CD4-positive, alpha-beta T cell (primary cell): ENCODE data around the gene EGFLAM. TPM values are rescaled to one million over a fixed set of nuclear protein-coding genes. Genes with fewer than 3 reads are reported as not detected.

Experiments used
- ATAC-seq: fragments of 200-7000 bp; cut with Tn5 transposase; one replicate; pipeline ENCODE4 v1.10.0; 2022; ENCODE audit warnings: mild to moderate bottlenecking; ENCODE audit not compliant: poor library complexity
- CTCF ChIA-PET: fragments of 350-600 bp; sonication (Branson Sonifier 250); formaldehyde crosslinking; loops from one replicate; lab custom pipeline; 2021; ENCODE audit warnings: antibody characterized with exemption, inconsistent platforms; lab: Charles Lee
- POLR2A ChIA-PET: fragments of 350-600 bp; sonication (Branson Sonifier 250); formaldehyde crosslinking; loops from one replicate; lab custom pipeline; 2021; ENCODE audit warnings: antibody characterized with exemption, inconsistent platforms; lab: Charles Lee
- DNase-seq, 14 experiments: peaks; one replicate each; pipeline ENCODE4 v3.0.0-alpha.2; 2013 to 2020; ENCODE audit warnings: mixed read lengths in 2 of 14
- H3K27ac ChIP-seq, 2 donors: one replicate each; pipeline versions ENCODE4 v1.5.1 to v1.7.0; 2013; ENCODE audit warnings: low read length in 2 of 2, low read depth in 1 of 2, mild to moderate bottlenecking in 1 of 2
- H3K27me3 ChIP-seq, 2 experiments: 1 replicate in 1 of 2; 2 replicates in 1 of 2; pipeline versions ENCODE4 v1.6.1 to v1.7.0; 2013; ENCODE audit warnings: low read length in 2 of 2, control low read depth in 1 of 2, mild to moderate bottlenecking in 1 of 2, moderate library complexity in 1 of 2; ENCODE audit not compliant: insufficient read depth in 2 of 2, control insufficient read depth in 1 of 2
- H3K36me3 ChIP-seq: one replicate; pipeline ENCODE4 v1.6.1; 2013; ENCODE audit warnings: low read length, control low read depth; ENCODE audit not compliant: insufficient read depth
- H3K4me1 ChIP-seq: one replicate; pipeline ENCODE4 v1.6.1; 2013; ENCODE audit warnings: low read length, control low read depth; ENCODE audit not compliant: insufficient read depth
- H3K4me3 ChIP-seq: one replicate; pipeline ENCODE4 v1.5.1; 2013; ENCODE audit warnings: mild to moderate bottlenecking, low read length, moderate library complexity
- H3K9me3 ChIP-seq, 2 experiments: 1 replicate in 1 of 2; 2 replicates in 1 of 2; pipeline versions ENCODE4 v1.6.1 to v1.7.0; 2013; ENCODE audit warnings: low read length in 2 of 2, mild to moderate bottlenecking in 2 of 2, control low read depth in 1 of 2, moderate library complexity in 1 of 2; ENCODE audit not compliant: control insufficient read depth in 1 of 2, insufficient read depth in 1 of 2
- H3K27ac Mint-ChIP-seq: one replicate; pipeline ENCODE4 v1.8.0; 2020; ENCODE audit warnings: mixed read lengths
- H3K27me3 Mint-ChIP-seq: one replicate; pipeline ENCODE4 v1.8.0; 2021; ENCODE audit warnings: mixed read lengths
- H3K36me3 Mint-ChIP-seq: one replicate; pipeline ENCODE4 v1.8.0; 2021; ENCODE audit warnings: low read depth, mixed read lengths
- H3K4me1 Mint-ChIP-seq: one replicate; pipeline ENCODE4 v1.8.0; 2021; ENCODE audit warnings: low read depth, mixed read lengths
- H3K4me3 Mint-ChIP-seq: one replicate; pipeline ENCODE4 v1.8.0; 2020; ENCODE audit warnings: mild to moderate bottlenecking, mixed read lengths
- H3K9me3 Mint-ChIP-seq: one replicate; pipeline ENCODE4 v1.8.0; 2020; ENCODE audit warnings: mixed read lengths
- CTCF ChIP-seq: fragments of 200-600 bp; IDR thresholded peaks from one replicate; pipeline ENCODE4 v1.8.0; 2022; ENCODE audit warnings: antibody characterized with exemption, mild to moderate bottlenecking
- intact Hi-C, 2 experiments: fragments of 100-400 bp; cut with DNase I in 1 of 2; cut with micrococcal nuclease in 1 of 2; formaldehyde crosslinking; loops; one replicate each; pipeline versions ENCODE4 v1.15.1 to v1.9.0; 2023 to 2025; cut with DNase I, micrococcal nuclease
- total RNA-seq, 174 experiments: library from RNA in 2 of 174; stranded (reverse) in 2 of 174; gene quantifications; one replicate each; pipeline ENCODE4 v1.2.3 and lab custom pipeline; 2021 to 2026

The EGFLAM gene
- total RNA-seq, 2 experiments from 2014 or later = not detected

DNA sequence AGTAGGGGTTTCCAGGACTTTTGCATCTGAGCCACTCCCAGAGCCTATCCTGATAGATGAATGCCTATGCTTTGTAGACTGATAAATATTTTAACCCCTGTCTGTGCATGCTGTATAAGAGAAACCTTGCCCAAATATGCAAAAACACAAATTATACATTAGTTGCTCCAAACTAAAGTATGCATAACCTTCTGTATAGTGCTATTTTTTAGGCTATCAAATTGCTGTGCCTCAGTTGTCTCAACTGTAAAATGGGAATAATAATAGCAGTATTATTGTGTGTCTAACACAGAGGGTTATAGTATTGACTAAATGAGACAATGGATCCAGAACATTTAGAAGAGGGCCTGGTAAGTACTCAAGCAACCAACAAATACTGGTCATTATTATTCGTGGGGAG lies 180.4 kb downstream of the EGFLAM start:
- no peak overlapping the region for H3K27ac ChIP-seq
- Mint-ChIP-seq H3K9me3 (no peaks in the 10 kb centered on the region), H3K4me3 (no peak overlapping the region), H3K27me3 (peaks cover 64% of the 10 kb centered on the region), H3K4me1 (no peaks in the 10 kb centered on the region), H3K36me3 (no peaks in the 10 kb centered on the region), H3K27ac (no peak overlapping the region)
- ChIA-PET CTCF (no interaction called here), POLR2A (no interaction called here)
- no peak for TF ChIP-seq CTCF
- no peaks in the 10 kb centered on the region for H3K4me1 ChIP-seq
- ATAC-seq (no peak), DNase-seq (no peak)
- intact Hi-C loops = no loop called here
- H3K9me3 ChIP-seq = no peaks in the 10 kb centered on the region
- H3K27me3 ChIP-seq = peaks cover 14 to 35% of the 10 kb centered on the region in 2 experiments
- no peaks in the 10 kb centered on the region for H3K36me3 ChIP-seq
- H3K4me3 ChIP-seq = no peak overlapping the region

DNA sequence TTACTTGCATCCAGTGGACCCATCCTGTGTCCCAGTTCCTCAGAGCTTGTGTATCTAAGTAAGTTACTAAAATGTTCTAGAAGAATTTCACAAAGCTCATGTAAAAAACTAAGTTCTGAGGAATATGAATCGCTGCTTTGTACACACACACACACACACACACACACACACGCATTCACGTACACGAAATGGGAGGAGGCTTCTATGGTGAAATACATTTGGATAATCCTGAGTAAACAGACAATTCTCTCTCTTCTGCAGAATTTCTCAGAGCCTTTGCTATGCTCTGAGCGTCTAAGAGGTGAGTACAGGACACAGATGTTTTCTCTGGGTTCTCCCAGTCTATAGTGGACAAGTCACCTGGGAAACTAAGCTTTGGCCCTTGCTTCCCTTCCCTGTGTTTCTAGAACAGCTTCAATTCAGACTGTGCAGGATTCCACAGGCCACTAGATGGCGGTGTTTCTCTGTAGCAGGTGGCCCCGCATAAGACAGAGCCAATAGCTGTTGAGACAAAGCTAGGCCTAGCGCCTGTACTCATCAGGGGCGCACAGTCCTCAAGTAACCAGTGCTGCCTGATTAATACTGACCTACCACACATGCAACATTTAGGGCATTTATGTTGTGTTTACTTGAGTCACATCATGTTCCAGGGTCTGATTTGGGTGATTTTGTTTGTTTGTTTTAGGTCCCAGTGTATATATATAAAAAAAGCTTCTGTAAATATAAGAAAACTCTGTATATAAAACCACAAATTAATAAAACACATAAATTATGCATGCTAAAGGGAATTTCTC lies 183.3 kb downstream of the EGFLAM start:
- Mint-ChIP-seq H3K27ac (no peak overlapping the region), H3K36me3 (no peaks in the 10 kb centered on the region), H3K4me1 (no peaks in the 10 kb centered on the region), H3K4me3 (no peak overlapping the region), H3K9me3 (no peaks in the 10 kb centered on the region), H3K27me3 (peaks cover 59% of the 10 kb centered on the region)
- peak; percentile 99 for ATAC-seq
- Histone ChIP-seq H3K27ac (no peak overlapping the region), H3K36me3 (no peaks in the 10 kb centered on the region), H3K27me3 (peaks cover 19 to 25% of the 10 kb centered on the region in 2 experiments), H3K9me3 (peaks cover 0 to 3% of the 10 kb centered on the region in 2 experiments), H3K4me1 (no peaks in the 10 kb centered on the region), H3K4me3 (no peak overlapping the region)
- TF ChIP-seq CTCF = peak; percentile 94
- peak; percentile 63 to 87 (median 72) for DNase-seq
- CTCF ChIA-PET = interaction anchor here (0.5 to 2.0 kb wide), 25 partner anchors 9 to 1131 kb away, joined by 3 to 22 read pairs (median 5); no protein-coding TSS in a partner anchor
- POLR2A ChIA-PET = interaction anchor here (0.6 to 1.3 kb wide), 2 partner anchors 10 to 12 kb away, joined by 3 to 15 read pairs; no protein-coding TSS in a partner anchor
- intact Hi-C loops = loop anchor here (1.0 to 5.0 kb wide), 5 partner anchors 110 to 1129 kb away; no protein-coding TSS in a partner anchor

- no peak for ATAC-seq
- ChIA-PET CTCF (interaction anchor here (0.5 to 2.0 kb wide), 23 partner anchors 9 to 1105 kb away, joined by 3 to 22 read pairs (median 6); no protein-coding TSS in a partner anchor), POLR2A (interaction anchor here (1.3 kb wide), 1 partner anchor 12 kb away, joined by 15 read pairs; no protein-coding TSS in a partner anchor)
- Histone ChIP-seq H3K4me1 (no peaks in the 10 kb centered on the region), H3K4me3 (no peak overlapping the region), H3K9me3 (peaks cover 0 to 3% of the 10 kb centered on the region in 2 experiments), H3K27ac (no peak overlapping the region), H3K27me3 (peaks cover 15 to 22% of the 10 kb centered on the region in 2 experiments), H3K36me3 (no peaks in the 10 kb centered on the region)
- Mint-ChIP-seq H3K4me3 (no peak overlapping the region), H3K27ac (no peak overlapping the region), H3K36me3 (no peaks in the 10 kb centered on the region), H3K4me1 (no peaks in the 10 kb centered on the region), H3K9me3 (no peaks in the 10 kb centered on the region), H3K27me3 (peaks cover 59% of the 10 kb centered on the region)
- no peak for TF ChIP-seq CTCF
- DNase-seq = no peak
- intact Hi-C loops = loop anchor here in 1 of 2 experiments (5.0 kb wide), 1 partner anchor 1105 kb away; no protein-coding TSS in a partner anchor
Measured at GRCh38 chr5:38442247-38442573, 183.9 kb downstream of the EGFLAM start.
